ENCODE measurements around the gene ANKS1A. TPM values are rescaled to one million over a fixed set of nuclear protein-coding genes. Genes with fewer than 3 reads are reported as not detected.

Gene ANKS1A
- total and polyA plus RNA-seq, 7 donors: 3.9 to 12.4 (median 6.1) TPM

GRCh38 chr6:34911822-34912221 lies 22.8 kb downstream of the ANKS1A start:
- Histone ChIP-seq H3K27ac (no peak overlapping the region), H3K27me3 (ENCODE audit: insufficient read depth in 3 of 3, low read length in 2 of 3) (no peaks in the 10 kb centered on the region), H3K4me3 (no peak overlapping the region), H3K4me1 (peaks cover 4% of the 10 kb centered on the region), H3K36me3 (ENCODE audit: insufficient read depth in 1 of 2, low read depth in 1 of 2) (no peaks in the 10 kb centered on the region), H3K9me3 (no peaks in the 10 kb centered on the region)
- intact Hi-C loops (cut with DNase I): no loop called here
- no peak for TF ChIP-seq CTCF (IDR thresholded peaks at IDR 0.05)
- DNase-seq (no peak), ATAC-seq (no peak)
- 86 to 93% (median 87%) methylated on average over 5 of the region's 5 CpGs for WGBS, 3 donors

- intact Hi-C loops (cut with DNase I): no loop called here
Observed at GRCh38 chr6:34912715-34913464, 23.8 kb downstream of the ANKS1A start.

GRCh38 chr6:34914358-34914757 lies 25.3 kb downstream of the ANKS1A start:
- Histone ChIP-seq H3K27ac (no peak overlapping the region), H3K9me3 (no peaks in the 10 kb centered on the region), H3K4me3 (no peak overlapping the region), H3K36me3 (ENCODE audit: insufficient read depth in 1 of 2, low read depth in 1 of 2) (peaks cover 0 to 2% of the 10 kb centered on the region in 2 donors), H3K4me1 (peaks cover 9% of the 10 kb centered on the region), H3K27me3 (ENCODE audit: insufficient read depth in 3 of 3, low read length in 2 of 3) (no peaks in the 10 kb centered on the region)
- intact Hi-C loops (cut with DNase I): no loop called here
- DNase-seq (no peak), ATAC-seq (no peak)
- no peak for TF ChIP-seq CTCF (IDR thresholded peaks at IDR 0.05)
- WGBS, 3 donors: 90 to 94% (median 91%) methylated on average over 4 of the region's 4 CpGs

More at GRCh38 chr6:34912715-34913464, 23.8 kb downstream of the ANKS1A start:
- no peak for TF ChIP-seq CTCF (IDR thresholded peaks at IDR 0.05)
- Histone ChIP-seq H3K4me3 (no peak overlapping the region), H3K27ac (no peak overlapping the region), H3K4me1 (peaks cover 4% of the 10 kb centered on the region), H3K36me3 (ENCODE audit: insufficient read depth in 1 of 2, low read depth in 1 of 2) (no peaks in the 10 kb centered on the region), H3K27me3 (ENCODE audit: insufficient read depth in 3 of 3, low read length in 2 of 3) (no peaks in the 10 kb centered on the region), H3K9me3 (no peaks in the 10 kb centered on the region)
- no peak for ATAC-seq
- 80 to 84% (median 82%) methylated on average over 3 of the region's 3 CpGs for WGBS, 3 donors
- DNase-seq: no peak

GRCh38 chr6:34916348-34916967 lies 27.4 kb downstream of the ANKS1A start:
- 83 to 89% (median 84%) methylated on average over 4 of the region's 4 CpGs for WGBS, 3 donors
- H3K4me1 ChIP-seq: peaks cover 12% of the 10 kb centered on the region
- H3K9me3 ChIP-seq: no peaks in the 10 kb centered on the region
- DNase-seq (no peak), ATAC-seq (no peak)
- peaks cover 0 to 2% of the 10 kb centered on the region in 2 donors for H3K36me3 ChIP-seq (ENCODE audit: insufficient read depth in 1 of 2, low read depth in 1 of 2)
- no peak for TF ChIP-seq CTCF (IDR thresholded peaks at IDR 0.05)
- intact Hi-C loops (cut with DNase I): no loop called here
- H3K27ac ChIP-seq: peak overlapping the region; percentile 10
- H3K4me3 ChIP-seq: no peak overlapping the region
- no peaks in the 10 kb centered on the region for H3K27me3 ChIP-seq (ENCODE audit: insufficient read depth in 3 of 3, low read length in 2 of 3)
